Left renal cortex interstitium (tissue), 4 donors: Measurements from ENCODE around the gene UIMC1. TPM values are rescaled to one million over a fixed set of nuclear protein-coding genes. Genes with fewer than 3 reads are reported as not detected.

Experiments
- DNase-seq, 4 donors: peaks; one replicate each; pipeline ENCODE4 v3.0.0-alpha.2; 2013; ENCODE audit warnings: low read depth in 4 of 4, low spot score in 2 of 4, missing footprints in 1 of 4
- polyA plus RNA-seq, 4 donors: library from polyadenylated mRNA; unstranded; fragments of 120-200 nt; gene quantifications; one replicate each; pipeline ENCODE4 v1.2.1, GENCODE V29; 2013; ENCODE audit not compliant: insufficient read length in 4 of 4

Gene UIMC1
- polyA plus RNA-seq, 4 donors, result 34.0 to 50.8 (median 42.8) TPM

GRCh38 chr5:176857216-176857893 lies 149.2 kb downstream of the UIMC1 start:
- DNase-seq, result no peak

GRCh38 chr5:176856746-176857145 lies 149.8 kb downstream of the UIMC1 start:
- DNase-seq, result no peak

GRCh38 chr5:176855598-176855997 lies 151.0 kb downstream of the UIMC1 start:
- DNase-seq, result no peak

Other genes starting within 250 kb of the UIMC1 start
- under 1 TPM; 0.08 to 0.35 (median 0.18) TPM for gene UNC5A, start 196.2 kb downstream of the UIMC1 start, polyA plus RNA-seq
- gene HK3, start 107.4 kb downstream of the UIMC1 start, polyA plus RNA-seq, result under 1 TPM; 0.30 to 0.83 (median 0.64) TPM
- gene ZNF346, start 15.9 kb upstream of the UIMC1 start, polyA plus RNA-seq, result 10 to 100 TPM; 19.6 to 30.4 (median 24.7) TPM
- gene FGFR4, start 80.1 kb upstream of the UIMC1 start, polyA plus RNA-seq, result 10 to 100 TPM; 45.0 to 92.9 (median 77.3) TPM
- 10 to 100 TPM; 52.7 to 64.9 (median 57.5) TPM for gene NSD1, start 127.0 kb upstream of the UIMC1 start, polyA plus RNA-seq